Upper lobe of left lung (tissue), 6 donors: ENCODE data around the gene WFDC2. TPM values are rescaled to one million over a fixed set of nuclear protein-coding genes. Genes with fewer than 3 reads are reported as not detected.

Source experiments
- ATAC-seq, 2 donors: fragments of 200-7000 bp; cut with Tn5 transposase; one replicate each; pipeline ENCODE4 v1.9.1; 2022; ENCODE audit warnings: mild to moderate bottlenecking in 2 of 2, moderate library complexity in 2 of 2; ENCODE audit not compliant: low FRiP score in 2 of 2
- DNase-seq, 2 donors: peaks; one replicate each; pipeline ENCODE4 v3.0.0-alpha.2; 2019 to 2020
- H3K27ac ChIP-seq, 4 donors: fragments of 200-600 bp; sonication (generic); one replicate each; pipeline ENCODE4 v1.5.1; 2016 to 2019
- H3K27me3 ChIP-seq, 4 donors: fragments of 200-600 bp; sonication (generic); one replicate each; pipeline ENCODE4 v1.5.1; 2017 to 2019
- H3K36me3 ChIP-seq, 4 donors: fragments of 200-600 bp; sonication (generic); one replicate each; pipeline ENCODE4 v1.5.1; 2016 to 2019
- H3K4me1 ChIP-seq, 4 donors: fragments of 200-600 bp; sonication (generic); one replicate each; pipeline ENCODE4 v1.5.1; 2018 to 2019
- H3K4me3 ChIP-seq, 4 donors: fragments of 200-600 bp; sonication (generic); one replicate each; pipeline ENCODE4 v1.5.1; 2017 to 2019; ENCODE audit warnings: mild to moderate bottlenecking in 2 of 4, moderate library complexity in 1 of 4
- H3K9me3 ChIP-seq, 4 donors: fragments of 200-600 bp; sonication (generic); one replicate each; pipeline ENCODE4 v1.5.1; 2018 to 2019
- CTCF ChIP-seq, 6 experiments: fragments of 450-650 bp in 4 of 6; fragments of 200-600 bp in 2 of 6; sonication (generic) in 2 of 6; IDR thresholded peaks; one replicate each; pipeline ENCODE4 v1.5.1; 2016 to 2019; ENCODE audit warnings: antibody characterized with exemption in 6 of 6
- EP300 ChIP-seq, 4 donors: sonication (generic); formaldehyde crosslinking; IDR thresholded peaks; one replicate each; pipeline ENCODE4 v1.5.1; 2017; ENCODE audit warnings: antibody characterized with exemption in 4 of 4, control low read depth in 2 of 4
- POLR2A ChIP-seq, 4 donors: fragments of 450-650 bp; IDR thresholded peaks; one replicate each; pipeline ENCODE4 v1.5.1; 2016 to 2017; ENCODE audit warnings: antibody characterized with exemption in 4 of 4, mild to moderate bottlenecking in 2 of 4
- POLR2AphosphoS5 ChIP-seq, 2 donors: sonication (generic); formaldehyde crosslinking; IDR thresholded peaks; one replicate each; pipeline ENCODE4 v1.5.1; 2017; ENCODE audit warnings: antibody characterized with exemption in 2 of 2
- WGBS, 2 donors: methylation state at CpG; one replicate each; pipeline ENCODE4 v1.1.5; 2017 to 2018; 5-methylcytosine and 5-hydroxymethylcytosine counted together
- small RNA-seq, 4 donors: library from RNA; depleted of rRNA; stranded (forward); fragments of <200 nt; gene quantifications; one replicate each; pipeline ENCODE3, GENCODE V24; 2016
- total RNA-seq, 6 donors: library from RNA; depleted of rRNA in 4 of 6; stranded (reverse); fragments of >200 nt in 4 of 6; gene quantifications; one replicate each; pipeline versions ENCODE4 v1.1.0 to v1.2.1, GENCODE V29; 2016 to 2021
- donor health status: DM: no; HTN: no; CAD: no; lungs with moderate emphysema.
- donor health status: DM: no; HTN: yes; CAD: no; lungs with severe emphysema.

Gene WFDC2
- total RNA-seq, 6 donors from 2014 or later, result 91.7 to 163 (median 135) TPM

GRCh38 chr20:45515147-45515913 lies 45.8 kb downstream of the WFDC2 start, which contains the start of gene SPINT3:
Gene SPINT3, minus strand, starts transcription at chr20:45515622. Its CDS starts 14 bp downstream, at chr20:45515608.
- Histone ChIP-seq H3K36me3 (no peaks in the 10 kb centered on the region), H3K9me3 (no peaks in the 10 kb centered on the region), H3K27ac (no peak within 1 kb of the TSS), H3K4me1 (peaks cover 0 to 10% (median 0%) of the 10 kb centered on the region in 4 donors), H3K27me3 (no peaks in the 10 kb centered on the region), H3K4me3 (no peak within 1 kb of the TSS)
- peak in 1 of 2 donors; percentile 44 for DNase-seq
- WGBS, 2 donors, result 72 to 81% methylated on average over 5 of the region's 5 CpGs
- ATAC-seq, result no peak
- TF ChIP-seq POLR2A (IDR thresholded peaks at IDR 0.05), result no peak
- TF ChIP-seq POLR2AphosphoS5 (IDR thresholded peaks at IDR 0.05), result no peak
- no peak for TF ChIP-seq EP300 (IDR thresholded peaks at IDR 0.05)

- WGBS, 2 donors, result 35 to 48% methylated on average over 2 of the region's 2 CpGs
- Histone ChIP-seq H3K9me3 (no peaks in the 10 kb centered on the region), H3K4me1 (peaks cover 0 to 10% (median 0%) of the 10 kb centered on the region in 4 donors), H3K36me3 (no peaks in the 10 kb centered on the region), H3K27me3 (no peaks in the 10 kb centered on the region), H3K27ac (peak overlapping the region in 1 of 4 donors; percentile 23), H3K4me3 (no peak overlapping the region)
- ATAC-seq (peak in 1 of 2 donors; percentile 82), DNase-seq (peak in 1 of 2 donors; percentile 84)
- no peak for TF ChIP-seq POLR2A (IDR thresholded peaks at IDR 0.05)
- TF ChIP-seq EP300 (IDR thresholded peaks at IDR 0.05), result no peak
- TF ChIP-seq CTCF (IDR thresholded peaks at IDR 0.05), result no peak
- no peak for TF ChIP-seq POLR2AphosphoS5 (IDR thresholded peaks at IDR 0.05)
Observed at GRCh38 chr20:45518282-45518681, 48.7 kb downstream of the WFDC2 start.

GRCh38 chr20:45523821-45524220 lies 54.3 kb downstream of the WFDC2 start:
- Histone ChIP-seq H3K27me3 (no peaks in the 10 kb centered on the region), H3K27ac (no peak overlapping the region), H3K36me3 (no peaks in the 10 kb centered on the region), H3K9me3 (no peaks in the 10 kb centered on the region), H3K4me3 (no peak overlapping the region), H3K4me1 (peaks cover 0 to under 1% (median 0%) of the 10 kb centered on the region in 4 donors)
- no peak for TF ChIP-seq EP300 (IDR thresholded peaks at IDR 0.05)
- TF ChIP-seq CTCF (IDR thresholded peaks at IDR 0.05), result no peak
- no peak for TF ChIP-seq POLR2A (IDR thresholded peaks at IDR 0.05)
- TF ChIP-seq POLR2AphosphoS5 (IDR thresholded peaks at IDR 0.05), result no peak
- 56 to 72% methylated on average over 1 of the region's 1 CpG for WGBS, 2 donors
- DNase-seq, result no peak
- no peak for ATAC-seq

GRCh38 chr20:45527294-45527693 lies 57.7 kb downstream of the WFDC2 start:
- H3K9me3 ChIP-seq, result no peaks in the 10 kb centered on the region
- no peak overlapping the region for H3K4me3 ChIP-seq
- no peaks in the 10 kb centered on the region for H3K36me3 ChIP-seq
- 73 to 75% methylated on average over 4 of the region's 4 CpGs for whole genome bisulfite sequencing, 2 donors
- no peak for ATAC-seq
- H3K27ac ChIP-seq, result no peak overlapping the region
- H3K4me1 ChIP-seq, result no peaks in the 10 kb centered on the region
- TF ChIP-seq POLR2AphosphoS5 (IDR thresholded peaks at IDR 0.05) (no peak), CTCF (IDR thresholded peaks at IDR 0.05) (no peak), EP300 (IDR thresholded peaks at IDR 0.05) (no peak), POLR2A (IDR thresholded peaks at IDR 0.05) (no peak)
- no peak for DNase-seq
- no peaks in the 10 kb centered on the region for H3K27me3 ChIP-seq

Small RNA genes lying within 50 kb of the gene (small RNA-seq; reads per million reads assigned to genes)
- 0 to 0.29 (median 0.09) reads per million in 4 donors for gene MIR6812

Other genes with a start within 250 kb of the WFDC2 start
- gene SEMG2, start 248.4 kb upstream of the WFDC2 start, total RNA-seq, result not detected
- 1,000 to 10,000 TPM; 1,039 to 7,285 (median 2,025) TPM for gene SLPI, start 215.2 kb upstream of the WFDC2 start, total RNA-seq
- gene RBPJL, start 162.9 kb upstream of the WFDC2 start, total RNA-seq, result under 1 TPM in 2 of 6 donors, not detected in 4; 0.09 to 0.13 TPM
- under 1 TPM in 2 of 6 donors, not detected in 4; 0.30 to 0.44 TPM for gene MATN4, start 161.5 kb upstream of the WFDC2 start, total RNA-seq
- 100 to 1,000 TPM; 178 to 568 (median 291) TPM for gene SDC4, start 121.3 kb upstream of the WFDC2 start, total RNA-seq
- 10 to 100 TPM; 31.0 to 61.4 (median 50.7) TPM for gene SYS1, start 106.6 kb upstream of the WFDC2 start, total RNA-seq
- not detected for gene TP53TG5, start 91.4 kb upstream of the WFDC2 start, total RNA-seq
- gene DBNDD2, start 61.5 kb upstream of the WFDC2 start, total RNA-seq, result 10 to 100 TPM; 30.4 to 75.4 (median 52.8) TPM
- 10 to 100 TPM; 49.9 to 86.3 (median 63.0) TPM for gene PIGT, start 53.6 kb upstream of the WFDC2 start, total RNA-seq
- not detected for gene SPINT3, start 45.9 kb downstream of the WFDC2 start, total RNA-seq
- 1 to 10 TPM in 2 of 6 donors, not detected in 4; 1.6 to 1.8 TPM for gene WFDC6, start 69.7 kb downstream of the WFDC2 start, total RNA-seq
- 1 to 10 TPM in 1 of 6 donors, under 1 TPM in 2, not detected in 3; 0.15 to 3.7 (median 0.47) TPM for gene EPPIN, start 77.6 kb downstream of the WFDC2 start, total RNA-seq
- gene WFDC8, start 109.5 kb downstream of the WFDC2 start, total RNA-seq, result not detected
- gene WFDC10A, start 160.0 kb downstream of the WFDC2 start, total RNA-seq, result not detected
- not detected for gene WFDC9, start 161.5 kb downstream of the WFDC2 start, total RNA-seq
- gene WFDC11, start 200.5 kb downstream of the WFDC2 start, total RNA-seq, result not detected
- gene WFDC13, start 232.3 kb downstream of the WFDC2 start, total RNA-seq, result not detected
- 1 to 10 TPM in 4 of 6 donors, not detected in 2; 1.1 to 9.4 (median 1.6) TPM for gene WFDC10B, start 235.3 kb downstream of the WFDC2 start, total RNA-seq